Hematopoietic multipotent progenitor cell (in vitro differentiated cells): Measurements from ENCODE around the gene LRGUK. TPM values are rescaled to one million over a fixed set of nuclear protein-coding genes. Genes with fewer than 3 reads are reported as not detected.

Experiments used
- DNase-seq, 3 donors: peaks; one replicate each; pipeline ENCODE4 v3.0.0-alpha.2; 2011 to 2015; ENCODE audit warnings: low read depth in 2 of 3, low spot score in 2 of 3
- total RNA-seq: library from RNA; depleted of rRNA; stranded (reverse); fragments of >200 nt; gene quantifications from one replicate; pipeline ENCODE4 v1.2.3, GENCODE V29; 2012

Gene LRGUK
- total RNA-seq, 1 donor = 0.54 TPM

- DNase-seq = no peak
These were observed 994 bp upstream of the LRGUK start for GRCh38 chr7:134126146-134126545.

- no peak for DNase-seq
These were observed 559 bp upstream of the LRGUK start for GRCh38 chr7:134126596-134126965.

- DNase-seq = no peak
These were observed 1.7 kb downstream of the LRGUK start for GRCh38 chr7:134128829-134129228.

GRCh38 chr7:134129856-134130523 is 2.9 kb downstream of the LRGUK start:
- DNase-seq = no peak

- no peak for DNase-seq
These were observed 6.9 kb downstream of the LRGUK start for GRCh38 chr7:134134004-134134403.

GRCh38 chr7:134140889-134141867 is 14.0 kb downstream of the LRGUK start:
- peak in 2 of 3 donors; percentile 36 to 52 for DNase-seq

- DNase-seq = no peak
These were observed 14.7 kb downstream of the LRGUK start for GRCh38 chr7:134141868-134142264.

GRCh38 chr7:134153493-134154136 is 26.5 kb downstream of the LRGUK start:
- DNase-seq = no peak

GRCh38 chr7:134154581-134155130 is 27.5 kb downstream of the LRGUK start:
- no peak for DNase-seq

- DNase-seq = no peak
These were observed 28.1 kb downstream of the LRGUK start for GRCh38 chr7:134155206-134155605.

- DNase-seq = no peak
These were observed 28.7 kb downstream of the LRGUK start for GRCh38 chr7:134155871-134156270.

GRCh38 chr7:134165252-134165651 is 38.1 kb downstream of the LRGUK start:
- DNase-seq = no peak

- DNase-seq = no peak
These were observed 40.1 kb downstream of the LRGUK start for GRCh38 chr7:134167250-134167649.

GRCh38 chr7:134167841-134168240 is 40.7 kb downstream of the LRGUK start:
- no peak for DNase-seq

GRCh38 chr7:134174795-134175261 is 47.7 kb downstream of the LRGUK start:
- peak in 2 of 3 donors; percentile 41 to 66 for DNase-seq

- no peak for DNase-seq
These were observed 48.3 kb downstream of the LRGUK start for GRCh38 chr7:134175334-134176036.

GRCh38 chr7:134176037-134176350 is 48.9 kb downstream of the LRGUK start:
- no peak for DNase-seq

- no peak for DNase-seq
These were observed 52.2 kb downstream of the LRGUK start for GRCh38 chr7:134179036-134180011.

- no peak for DNase-seq
These were observed 53.2 kb downstream of the LRGUK start for GRCh38 chr7:134180376-134180775.
